Neural cell (in vitro differentiated cells): ENCODE data around the gene RIOK1. TPM values are rescaled to one million over a fixed set of nuclear protein-coding genes. Genes with fewer than 3 reads are reported as not detected.

Experiments used
- H2AFZ ChIP-seq: fragments of 200-600, 300-800 bp; sonication (generic), shearing (Covaris generic); 2 replicates; pipeline ENCODE4 v1.6.0; 2014; ENCODE audit warnings: low read depth, mild to moderate bottlenecking, antibody characterized with exemption, low read length, moderate library complexity
- H3F3A ChIP-seq: fragments of 200-600 bp; shearing (Covaris generic); 2 replicates; pipeline ENCODE4 v1.6.1; 2016; ENCODE audit warnings: mild to moderate bottlenecking, moderate library complexity, mixed read lengths, antibody characterized with exemption, low read length; ENCODE audit not compliant: insufficient read depth, poor library complexity, severe bottlenecking
- H3K27ac ChIP-seq: fragments of 200-600, 300-800 bp; sonication (generic), shearing (Covaris generic); 2 replicates; pipeline ENCODE4 v1.5.1; 2014; ENCODE audit warnings: mild to moderate bottlenecking, low read length, moderate library complexity
- H3K27me3 ChIP-seq: fragments of 300-800, 200-600 bp; sonication (generic), shearing (Covaris generic); 2 replicates; pipeline ENCODE4 v1.6.0; 2014; ENCODE audit warnings: mild to moderate bottlenecking, low read depth, low read length, moderate library complexity; ENCODE audit not compliant: insufficient read depth
- H3K36me3 ChIP-seq: fragments of 300-800, 200-600 bp; sonication (generic), shearing (Covaris generic); 2 replicates; pipeline ENCODE4 v1.5.1; 2014; ENCODE audit warnings: mild to moderate bottlenecking, antibody characterized with exemption, low read length, moderate library complexity; ENCODE audit not compliant: insufficient read depth
- H3K4me2 ChIP-seq: fragments of 300-800, 200-600 bp; sonication (generic), shearing (Covaris generic); 2 replicates; pipeline ENCODE4 v1.6.0; 2014; ENCODE audit warnings: mild to moderate bottlenecking, low read length
- H3K4me3 ChIP-seq: fragments of 300-800, 200-600 bp; sonication (generic), shearing (Covaris generic); 2 replicates; pipeline ENCODE4 v1.5.1; 2014; ENCODE audit warnings: mild to moderate bottlenecking, low read length, moderate library complexity
- H3K79me2 ChIP-seq: fragments of 200-600 bp; shearing (Covaris generic); replicated peaks from 2 replicates; pipeline ENCODE4 v1.6.0; 2014; ENCODE audit warnings: mild to moderate bottlenecking, low read length, moderate library complexity; ENCODE audit not compliant: insufficient read depth
- H3K9ac ChIP-seq: fragments of 300-800, 200-600 bp; sonication (generic), shearing (Covaris generic); 2 replicates; pipeline ENCODE4 v1.6.1; 2016; ENCODE audit warnings: mild to moderate bottlenecking, low read length, mixed read lengths
- H3K9me2 ChIP-seq: fragments of 200-600 bp; shearing (Covaris generic); 2 replicates; pipeline ENCODE4 v1.6.1; 2016; ENCODE audit warnings: mild to moderate bottlenecking, low read length, mixed read lengths; ENCODE audit not compliant: insufficient read depth
- H3K9me3 ChIP-seq: fragments of 200-600, 300-800 bp; sonication (generic), shearing (Covaris generic); 2 replicates; pipeline ENCODE4 v1.6.1; 2016; ENCODE audit warnings: mild to moderate bottlenecking, mixed run types, low read length, moderate library complexity, mixed read lengths
- H4K20me1 ChIP-seq: fragments of 200-600 bp; shearing (Covaris generic); 2 replicates; pipeline ENCODE4 v1.6.1; 2016; ENCODE audit warnings: mild to moderate bottlenecking, mixed run types; ENCODE audit not compliant: insufficient read depth
- CTCF ChIP-seq: fragments of 450-650 bp; IDR thresholded peaks from 2 replicates; pipeline ENCODE4 v1.5.1; 2014; ENCODE audit warnings: antibody characterized with exemption, mild to moderate bottlenecking, moderate library complexity; ENCODE audit not compliant: poor library complexity, severe bottlenecking
- EP300 ChIP-seq: fragments of 450-650 bp; conservative IDR thresholded peaks from 2 replicates; pipeline ENCODE4 v1.6.1; 2014; ENCODE audit warnings: antibody characterized with exemption, mild to moderate bottlenecking, moderate library complexity; ENCODE audit not compliant: poor library complexity, severe bottlenecking
- EZH2 ChIP-seq: fragments of 200-600, 300-800 bp; shearing (Covaris generic), sonication (generic); IDR thresholded peaks from 2 replicates; pipeline ENCODE4 v1.6.1; 2014; ENCODE audit warnings: antibody characterized with exemption, low read length, borderline replicate concordance, mild to moderate bottlenecking; ENCODE audit not compliant: insufficient read depth, poor library complexity, severe bottlenecking
- MXI1 ChIP-seq: fragments of 450-650 bp; conservative IDR thresholded peaks from 2 replicates; pipeline ENCODE4 v1.6.1; 2014; ENCODE audit warnings: antibody characterized with exemption, mild to moderate bottlenecking; ENCODE audit not compliant: poor library complexity, severe bottlenecking
- POLR2AphosphoS5 ChIP-seq: IDR thresholded peaks from 2 replicates; pipeline ENCODE4 v1.6.1; 2012
- RAD21 ChIP-seq: fragments of 450-650 bp; conservative IDR thresholded peaks from 2 replicates; pipeline ENCODE4 v1.6.1; 2014; ENCODE audit warnings: antibody characterized with exemption, mild to moderate bottlenecking, moderate library complexity
- SMC3 ChIP-seq: fragments of 450-650 bp; conservative IDR thresholded peaks from 2 replicates; pipeline ENCODE4 v1.6.1; 2014; ENCODE audit warnings: antibody characterized with exemption, mild to moderate bottlenecking, moderate library complexity; ENCODE audit not compliant: poor library complexity
- TAF1 ChIP-seq: IDR thresholded peaks from 2 replicates; pipeline ENCODE4 v1.6.1; 2012; ENCODE audit warnings: low read depth
- polyA plus RNA-seq: library from polyadenylated mRNA; depleted of rRNA; stranded (reverse); fragments of >200 nt; gene quantifications from 2 replicates; pipeline ENCODE4 v1.2.3, GENCODE V29; 2014
- TF ChIP-seq, protein P1 (sequence below): IDR thresholded peaks from 2 replicates; pipeline ENCODE4 v1.6.1; 2012; ENCODE audit warnings: borderline replicate concordance

RIOK1 gene
- polyA plus RNA-seq, 1 donor from 2014 or later: 27.4 TPM

DNA sequence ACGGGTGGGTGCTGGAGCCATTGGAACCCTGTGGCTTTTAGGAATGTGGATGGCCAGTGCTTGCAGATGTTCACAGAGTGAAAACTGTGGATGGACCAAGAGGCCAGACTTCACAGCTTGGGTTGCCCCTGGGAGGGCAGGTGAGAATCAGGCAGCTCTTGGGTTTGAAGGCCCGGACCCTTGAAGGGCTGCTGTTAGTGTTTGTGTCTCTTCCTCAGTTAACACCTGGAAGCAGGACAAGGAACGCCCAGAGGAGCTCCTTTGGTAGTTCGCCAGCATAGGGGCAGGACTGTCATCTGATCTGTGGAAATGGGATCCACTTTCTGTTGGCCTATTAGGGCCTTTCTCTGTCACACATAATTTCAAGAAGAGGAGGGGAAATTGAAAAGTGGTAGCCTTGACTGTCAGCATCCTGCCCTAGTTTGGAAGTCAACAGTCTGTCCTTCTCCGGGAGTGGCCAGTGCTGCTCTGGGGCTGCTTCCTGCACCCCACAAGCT, 43.6 kb downstream of the RIOK1 start:
- Histone ChIP-seq H3K27me3 (no peaks in the 10 kb centered on the region), H2AFZ (no peak overlapping the region), H3K9ac (no peak overlapping the region)

DNA sequence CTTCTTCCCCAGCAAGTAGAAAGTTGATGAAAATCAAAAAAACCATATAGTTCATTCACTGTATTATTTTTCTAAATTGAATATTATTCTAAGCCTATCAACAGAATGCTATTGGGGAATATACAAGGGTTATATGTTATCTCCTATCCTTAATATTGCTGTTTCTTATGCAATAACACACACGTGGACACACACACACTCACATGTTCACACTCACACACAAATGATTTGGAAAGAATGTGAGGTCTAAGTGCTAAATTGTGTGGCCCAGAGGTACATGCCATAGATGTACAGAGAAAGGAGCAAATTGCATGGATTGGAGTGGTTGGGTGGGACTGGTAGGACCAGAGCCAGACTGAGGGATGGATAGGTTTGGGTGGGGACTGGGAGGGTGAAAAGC, 45.1 kb downstream of the RIOK1 start:
- Histone ChIP-seq H3K4me3 (no peak overlapping the region), H4K20me1 (no peaks in the 10 kb centered on the region)
- no peak for TF ChIP-seq EZH2
- TF ChIP-seq, protein P1, sequence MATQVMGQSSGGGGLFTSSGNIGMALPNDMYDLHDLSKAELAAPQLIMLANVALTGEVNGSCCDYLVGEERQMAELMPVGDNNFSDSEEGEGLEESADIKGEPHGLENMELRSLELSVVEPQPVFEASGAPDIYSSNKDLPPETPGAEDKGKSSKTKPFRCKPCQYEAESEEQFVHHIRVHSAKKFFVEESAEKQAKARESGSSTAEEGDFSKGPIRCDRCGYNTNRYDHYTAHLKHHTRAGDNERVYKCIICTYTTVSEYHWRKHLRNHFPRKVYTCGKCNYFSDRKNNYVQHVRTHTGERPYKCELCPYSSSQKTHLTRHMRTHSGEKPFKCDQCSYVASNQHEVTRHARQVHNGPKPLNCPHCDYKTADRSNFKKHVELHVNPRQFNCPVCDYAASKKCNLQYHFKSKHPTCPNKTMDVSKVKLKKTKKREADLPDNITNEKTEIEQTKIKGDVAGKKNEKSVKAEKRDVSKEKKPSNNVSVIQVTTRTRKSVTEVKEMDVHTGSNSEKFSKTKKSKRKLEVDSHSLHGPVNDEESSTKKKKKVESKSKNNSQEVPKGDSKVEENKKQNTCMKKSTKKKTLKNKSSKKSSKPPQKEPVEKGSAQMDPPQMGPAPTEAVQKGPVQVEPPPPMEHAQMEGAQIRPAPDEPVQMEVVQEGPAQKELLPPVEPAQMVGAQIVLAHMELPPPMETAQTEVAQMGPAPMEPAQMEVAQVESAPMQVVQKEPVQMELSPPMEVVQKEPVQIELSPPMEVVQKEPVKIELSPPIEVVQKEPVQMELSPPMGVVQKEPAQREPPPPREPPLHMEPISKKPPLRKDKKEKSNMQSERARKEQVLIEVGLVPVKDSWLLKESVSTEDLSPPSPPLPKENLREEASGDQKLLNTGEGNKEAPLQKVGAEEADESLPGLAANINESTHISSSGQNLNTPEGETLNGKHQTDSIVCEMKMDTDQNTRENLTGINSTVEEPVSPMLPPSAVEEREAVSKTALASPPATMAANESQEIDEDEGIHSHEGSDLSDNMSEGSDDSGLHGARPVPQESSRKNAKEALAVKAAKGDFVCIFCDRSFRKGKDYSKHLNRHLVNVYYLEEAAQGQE: no peak
- TF ChIP-seq SMC3: no peak
- no peak for TF ChIP-seq EP300
- TF ChIP-seq MXI1: no peak
- TF ChIP-seq TAF1: no peak
- no peak for TF ChIP-seq POLR2AphosphoS5
- no peak for TF ChIP-seq RAD21
- TF ChIP-seq CTCF: no peak

More for the DNA sequence above, 43.6 kb downstream of the RIOK1 start:
- no peaks in the 10 kb centered on the region for H3K9me2 ChIP-seq
- H3K9me3 ChIP-seq: no peaks in the 10 kb centered on the region
- no peak overlapping the region for H3K4me3 ChIP-seq
- no peaks in the 10 kb centered on the region for H3F3A ChIP-seq
- no peak overlapping the region for H3K27ac ChIP-seq
- TF ChIP-seq POLR2AphosphoS5 (no peak), SMC3 (no peak), EP300 (no peak), CTCF (no peak), TAF1 (no peak), RAD21 (no peak), EZH2 (no peak), MXI1 (no peak)
- TF ChIP-seq, protein P1: no peak
- no peaks in the 10 kb centered on the region for H3K79me2 ChIP-seq
- no peaks in the 10 kb centered on the region for H3K36me3 ChIP-seq
- no peak overlapping the region for H3K4me2 ChIP-seq
- H4K20me1 ChIP-seq: no peaks in the 10 kb centered on the region

More for the DNA sequence above, 45.1 kb downstream of the RIOK1 start:
- Histone ChIP-seq H3K79me2 (no peaks in the 10 kb centered on the region), H3K4me2 (no peak overlapping the region), H3K9me3 (no peaks in the 10 kb centered on the region), H3K27me3 (no peaks in the 10 kb centered on the region), H3K9ac (no peak overlapping the region), H3K27ac (no peak overlapping the region), H2AFZ (no peak overlapping the region), H3K9me2 (no peaks in the 10 kb centered on the region), H3K36me3 (no peaks in the 10 kb centered on the region), H3F3A (no peaks in the 10 kb centered on the region)
